OCI-LY7 (cell line): ENCODE data around the gene ANKRD44. TPM values are rescaled to one million over a fixed set of nuclear protein-coding genes. Genes with fewer than 3 reads are reported as not detected.

Experiments
- BruUV-seq: library from RNA; stranded (reverse); fragments of 400-500 nt; replicated peaks from 2 replicates; lab custom pipeline; 2021; lab: Mats Ljungman, UMichigan
- CTCF ChIA-PET: fragments of 300-600 bp; sonication (Branson Sonifier 250); formaldehyde crosslinking; loops from one replicate; lab custom pipeline; 2022; ENCODE audit warnings: antibody characterized with exemption; ENCODE audit not compliant: unreplicated experiment; lab: Charles Lee
- POLR2A ChIA-PET: fragments of 300-600 bp; sonication (Branson Sonifier 250); formaldehyde crosslinking; loops from one replicate; lab custom pipeline; 2022; ENCODE audit warnings: antibody characterized with exemption; lab: Charles Lee
- DNase-seq: peaks from one replicate; pipeline ENCODE4 v3.0.0-alpha.2; 2015; ENCODE audit warnings: low spot score
- H2AFZ ChIP-seq: fragments of 200-600 bp; sonication (generic), shearing (Covaris generic); 2 replicates; pipeline ENCODE4 v1.6.1; 2014; ENCODE audit warnings: mild to moderate bottlenecking, antibody characterized with exemption, low read length, moderate library complexity
- H3K27ac ChIP-seq: fragments of 200-600 bp; sonication (generic); 2 replicates; pipeline ENCODE4 v1.5.1; 2014; ENCODE audit warnings: mixed run types, low read depth, mild to moderate bottlenecking, moderate library complexity, low read length, inconsistent platforms; ENCODE audit not compliant: poor library complexity, severe bottlenecking
- H3K36me3 ChIP-seq: fragments of 200-600 bp; sonication (generic); 2 replicates; pipeline ENCODE4 v1.6.1; 2014; ENCODE audit warnings: mild to moderate bottlenecking, antibody characterized with exemption, low read length, moderate library complexity, mixed read lengths; ENCODE audit not compliant: insufficient read depth
- H3K4me1 ChIP-seq: fragments of 200-600 bp; sonication (generic); 2 replicates; pipeline ENCODE4 v1.5.1; 2014; ENCODE audit warnings: mild to moderate bottlenecking, low read length; ENCODE audit not compliant: insufficient read depth, poor library complexity, severe bottlenecking
- H3K4me2 ChIP-seq: fragments of 200-600 bp; sonication (generic); 2 replicates; pipeline ENCODE4 v1.6.1; 2014; ENCODE audit warnings: mild to moderate bottlenecking, low read length
- H3K4me3 ChIP-seq: fragments of 200-600 bp; sonication (generic); 2 replicates; pipeline ENCODE4 v1.5.1; 2014; ENCODE audit warnings: mild to moderate bottlenecking, low read depth, low read length; ENCODE audit not compliant: poor library complexity, severe bottlenecking
- H3K79me2 ChIP-seq: fragments of 200-600 bp; sonication (generic); 2 replicates; pipeline ENCODE4 v1.6.1; 2016; ENCODE audit warnings: low read depth, mild to moderate bottlenecking, low read length, moderate library complexity, mixed read lengths; ENCODE audit not compliant: insufficient read depth
- H3K9me2 ChIP-seq: fragments of 200-600 bp; sonication (generic); 2 replicates; pipeline ENCODE4 v1.6.1; 2016; ENCODE audit warnings: mild to moderate bottlenecking, low read length, mixed read lengths; ENCODE audit not compliant: insufficient read depth
- H3K9me3 ChIP-seq: fragments of 200-600 bp; sonication (generic); 2 replicates; pipeline ENCODE4 v1.6.1; 2014; ENCODE audit warnings: mild to moderate bottlenecking, mixed run types, low read length, mixed read lengths
- H4K20me1 ChIP-seq: fragments of 200-600 bp; sonication (generic); 2 replicates; pipeline ENCODE4 v1.6.1; 2014; ENCODE audit warnings: mild to moderate bottlenecking, antibody characterized with exemption, low read length, moderate library complexity, mixed read lengths; ENCODE audit not compliant: insufficient read depth
- CTCF ChIP-seq: fragments of 200-600 bp; sonication (generic); conservative IDR thresholded peaks from 2 replicates; pipeline ENCODE4 v1.5.1; 2014; ENCODE audit warnings: mild to moderate bottlenecking, antibody characterized with exemption, low read length, moderate library complexity, mixed read lengths
- EZH2phosphoT487 ChIP-seq: fragments of 200-600 bp; sonication (generic); IDR thresholded peaks from 2 replicates; pipeline ENCODE4 v1.6.1; 2018; ENCODE audit warnings: low read depth, borderline replicate concordance, mild to moderate bottlenecking, mixed run types, antibody characterized with exemption, low read length, moderate library complexity, mixed read lengths
- intact Hi-C: fragments of 100-400 bp; cut with micrococcal nuclease; formaldehyde crosslinking; loops from one replicate; pipeline ENCODE4 v1.10.0; 2022; ENCODE audit not compliant: unreplicated experiment
- total RNA-seq, 2 experiments: library from RNA; depleted of rRNA in 1 of 2; stranded (reverse); fragments of >200 nt in 1 of 2; shearing (Covaris generic) in 1 of 2; gene quantifications; 2 replicates each; pipeline ENCODE4 v1.2.3, GENCODE V29; 2014 to 2022

Gene ANKRD44
- total RNA-seq, 2 experiments from 2014 or later = 69.4 to 73.7 TPM

DNA sequence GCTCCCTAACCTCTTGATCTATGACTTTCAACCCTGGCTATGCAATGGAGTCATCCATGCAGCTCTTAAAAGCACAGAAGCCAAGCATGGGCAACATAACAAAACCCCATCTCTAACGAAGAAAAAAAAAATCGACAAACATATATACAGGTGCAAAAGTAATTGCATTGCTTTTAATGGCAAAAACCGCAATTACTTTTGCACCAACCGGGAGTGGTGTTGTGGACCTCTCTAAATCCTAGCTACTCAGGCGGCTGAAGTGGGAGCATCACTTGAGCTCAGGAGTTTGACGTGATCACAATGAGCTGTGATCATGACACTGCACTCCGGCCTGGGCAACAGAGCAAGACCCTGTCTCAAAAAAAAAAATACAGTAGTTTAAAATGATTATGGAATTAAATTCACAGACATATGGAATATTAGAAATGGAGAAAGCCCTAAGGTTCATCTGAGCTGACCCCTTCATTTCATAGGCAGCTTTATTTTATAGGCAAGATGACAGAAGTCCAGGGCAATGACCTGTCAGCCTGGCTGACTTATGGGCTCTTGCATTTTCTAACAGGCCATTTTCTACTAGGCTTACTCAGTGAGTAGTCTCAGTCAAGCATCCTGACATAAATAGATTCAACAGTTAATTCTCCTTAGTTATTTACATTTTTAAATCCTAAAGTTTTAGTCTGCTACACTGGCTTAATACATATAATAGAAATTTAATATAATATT lies 183.8 kb downstream of the ANKRD44 start:
- Histone ChIP-seq H3K9me2 (no peaks in the 10 kb centered on the region), H3K36me3 (peaks cover 35% of the 10 kb centered on the region), H3K27ac (no peak overlapping the region), H3K9me3 (peaks cover 9% of the 10 kb centered on the region; the same call in 1 of the 2 replicates), H2AFZ (no peak overlapping the region), H3K4me3 (no peak overlapping the region), H3K79me2 (no peaks in the 10 kb centered on the region; the same call in 1 of the 2 replicates), H3K4me1 (peaks cover 40% of the 10 kb centered on the region), H3K4me2 (no peak overlapping the region), H4K20me1 (no peaks in the 10 kb centered on the region)
- TF ChIP-seq EZH2phosphoT487 = no peak
- no peak for TF ChIP-seq CTCF
- ChIA-PET CTCF (interaction anchor here (0.9 kb wide), 1 partner anchor 231 kb away, joined by 3 read pairs; no protein-coding TSS in a partner anchor), POLR2A (interaction anchor here (0.6 to 3.5 kb wide), 16 partner anchors 9 to 249 kb away, joined by 3 to 23 read pairs (median 5); no protein-coding TSS in a partner anchor)
- no TSS peak for BruUV-seq
- DNase-seq = no peak
- intact Hi-C loops = no loop called here

DNA sequence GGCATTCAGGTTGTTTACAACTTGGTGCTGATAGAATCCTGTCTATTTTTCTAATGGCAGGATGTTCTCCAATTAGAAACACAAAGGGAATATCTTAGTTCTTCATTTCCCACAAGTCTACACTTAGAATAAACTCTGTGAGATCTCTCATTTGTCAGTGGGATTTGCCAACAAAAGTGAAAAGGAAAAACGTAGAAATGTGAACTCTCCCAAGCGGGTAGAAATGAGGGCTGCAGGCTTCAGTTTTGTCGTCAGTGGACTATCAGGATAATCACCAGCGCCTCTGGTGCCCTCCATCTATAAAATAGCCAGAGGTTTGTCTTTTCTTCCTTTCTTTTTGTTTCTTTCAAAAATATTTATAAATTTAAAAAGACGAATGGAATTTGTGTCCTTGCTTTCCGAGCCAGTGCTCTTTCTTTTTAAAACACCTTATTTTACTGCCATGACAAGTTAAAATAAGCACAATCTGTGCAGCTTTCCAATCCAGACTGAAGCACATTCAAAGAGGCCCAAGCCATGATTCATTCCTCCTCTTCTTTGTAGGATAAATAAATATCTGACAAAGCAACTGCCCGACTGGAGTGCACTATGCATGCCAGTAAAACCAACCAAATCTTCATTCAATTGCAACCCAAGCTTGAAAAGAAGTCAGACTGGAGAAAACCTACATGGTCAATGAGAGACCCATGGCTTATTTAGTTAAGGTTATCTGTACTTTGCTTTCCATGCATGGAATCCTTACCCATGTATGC lies 185.8 kb downstream of the ANKRD44 start:
- Histone ChIP-seq H2AFZ (no peak overlapping the region), H4K20me1 (no peaks in the 10 kb centered on the region), H3K9me3 (peaks cover 9% of the 10 kb centered on the region; the same call in 1 of the 2 replicates), H3K4me1 (peaks cover 22% of the 10 kb centered on the region), H3K4me2 (no peak overlapping the region), H3K36me3 (peaks cover 50% of the 10 kb centered on the region), H3K9me2 (no peaks in the 10 kb centered on the region), H3K4me3 (no peak overlapping the region), H3K79me2 (no peaks in the 10 kb centered on the region; the same call in 1 of the 2 replicates), H3K27ac (no peak overlapping the region)
- TF ChIP-seq CTCF (no peak), EZH2phosphoT487 (no peak)
- intact Hi-C loops = no loop called here
- no peak for DNase-seq
- POLR2A ChIA-PET = no interaction called here
- CTCF ChIA-PET = no interaction called here
- no TSS peak for BruUV-seq
